Mesothelial cell of epicardium (in vitro differentiated cells): ENCODE data around the gene SLC2A10. TPM values are rescaled to one million over a fixed set of nuclear protein-coding genes. Genes with fewer than 3 reads are reported as not detected.

Experiments
- DNase-seq, 2 experiments: peaks; one replicate each; pipeline ENCODE4 v3.0.0; 2021; ENCODE audit warnings: low spot score in 2 of 2; ENCODE audit not compliant: unreplicated experiment in 2 of 2
- H3K27ac Mint-ChIP-seq: 2 replicates; pipeline ENCODE4 v1.8.0; 2021; ENCODE audit warnings: mixed read lengths
- H3K27me3 Mint-ChIP-seq: 2 replicates; pipeline ENCODE4 v1.8.0; 2021; ENCODE audit warnings: low read depth, mixed read lengths
- H3K36me3 Mint-ChIP-seq: 2 replicates; pipeline ENCODE4 v1.8.0; 2021; ENCODE audit warnings: mixed read lengths
- H3K4me1 Mint-ChIP-seq: 2 replicates; pipeline ENCODE4 v1.8.0; 2021; ENCODE audit warnings: mixed read lengths
- H3K4me3 Mint-ChIP-seq: 2 replicates; pipeline ENCODE4 v1.8.0; 2021; ENCODE audit warnings: mild to moderate bottlenecking, moderate library complexity, mixed read lengths
- H3K9me3 Mint-ChIP-seq: 2 replicates; pipeline ENCODE4 v1.8.0; 2021; ENCODE audit warnings: mixed read lengths
- total RNA-seq: library from RNA; stranded (reverse); gene quantifications from 3 replicates; pipeline ENCODE4 v1.2.1, GENCODE V29; 2021
- TF ChIP-seq, protein P1 (sequence below): fragments of 200-600 bp; sonication (generic); IDR thresholded peaks from one replicate; pipeline ENCODE4 v1.5.0; 2021; ENCODE audit warnings: antibody characterized with exemption; ENCODE audit not compliant: unreplicated experiment

The SLC2A10 gene
- total RNA-seq, 1 donor from 2014 or later: 21.7 TPM

DNA sequence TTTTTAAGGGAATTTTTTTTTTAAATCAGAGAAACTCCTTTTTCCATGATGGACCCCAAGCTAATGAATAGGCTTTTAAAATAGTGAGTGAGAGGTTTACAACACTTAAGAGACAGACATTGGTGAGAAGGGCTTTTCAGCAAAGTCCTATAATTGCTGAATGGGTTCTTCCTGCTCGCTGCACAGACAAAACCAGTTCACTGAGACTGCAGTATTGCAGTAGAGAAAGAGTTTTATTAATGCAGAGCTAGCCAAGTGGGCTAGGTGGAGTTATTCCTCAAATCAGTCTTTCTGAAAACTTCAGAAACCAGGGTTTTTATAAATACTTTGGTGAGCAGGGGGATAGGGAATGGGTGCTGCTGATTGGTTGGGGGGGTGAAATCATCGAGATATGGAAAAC, 3.2 kb upstream of the SLC2A10 start:
- TF ChIP-seq, protein P1, sequence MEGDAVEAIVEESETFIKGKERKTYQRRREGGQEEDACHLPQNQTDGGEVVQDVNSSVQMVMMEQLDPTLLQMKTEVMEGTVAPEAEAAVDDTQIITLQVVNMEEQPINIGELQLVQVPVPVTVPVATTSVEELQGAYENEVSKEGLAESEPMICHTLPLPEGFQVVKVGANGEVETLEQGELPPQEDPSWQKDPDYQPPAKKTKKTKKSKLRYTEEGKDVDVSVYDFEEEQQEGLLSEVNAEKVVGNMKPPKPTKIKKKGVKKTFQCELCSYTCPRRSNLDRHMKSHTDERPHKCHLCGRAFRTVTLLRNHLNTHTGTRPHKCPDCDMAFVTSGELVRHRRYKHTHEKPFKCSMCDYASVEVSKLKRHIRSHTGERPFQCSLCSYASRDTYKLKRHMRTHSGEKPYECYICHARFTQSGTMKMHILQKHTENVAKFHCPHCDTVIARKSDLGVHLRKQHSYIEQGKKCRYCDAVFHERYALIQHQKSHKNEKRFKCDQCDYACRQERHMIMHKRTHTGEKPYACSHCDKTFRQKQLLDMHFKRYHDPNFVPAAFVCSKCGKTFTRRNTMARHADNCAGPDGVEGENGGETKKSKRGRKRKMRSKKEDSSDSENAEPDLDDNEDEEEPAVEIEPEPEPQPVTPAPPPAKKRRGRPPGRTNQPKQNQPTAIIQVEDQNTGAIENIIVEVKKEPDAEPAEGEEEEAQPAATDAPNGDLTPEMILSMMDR: no peak
- no peak overlapping the region for H3K27ac Mint-ChIP-seq
- H3K4me1 Mint-ChIP-seq: peaks cover 21% of the 10 kb centered on the region
- DNase-seq: no peak
- H3K9me3 Mint-ChIP-seq: peaks cover 4% of the 10 kb centered on the region
- no peaks in the 10 kb centered on the region for H3K36me3 Mint-ChIP-seq
- no peak overlapping the region for H3K4me3 Mint-ChIP-seq
- no peaks in the 10 kb centered on the region for H3K27me3 Mint-ChIP-seq

DNA sequence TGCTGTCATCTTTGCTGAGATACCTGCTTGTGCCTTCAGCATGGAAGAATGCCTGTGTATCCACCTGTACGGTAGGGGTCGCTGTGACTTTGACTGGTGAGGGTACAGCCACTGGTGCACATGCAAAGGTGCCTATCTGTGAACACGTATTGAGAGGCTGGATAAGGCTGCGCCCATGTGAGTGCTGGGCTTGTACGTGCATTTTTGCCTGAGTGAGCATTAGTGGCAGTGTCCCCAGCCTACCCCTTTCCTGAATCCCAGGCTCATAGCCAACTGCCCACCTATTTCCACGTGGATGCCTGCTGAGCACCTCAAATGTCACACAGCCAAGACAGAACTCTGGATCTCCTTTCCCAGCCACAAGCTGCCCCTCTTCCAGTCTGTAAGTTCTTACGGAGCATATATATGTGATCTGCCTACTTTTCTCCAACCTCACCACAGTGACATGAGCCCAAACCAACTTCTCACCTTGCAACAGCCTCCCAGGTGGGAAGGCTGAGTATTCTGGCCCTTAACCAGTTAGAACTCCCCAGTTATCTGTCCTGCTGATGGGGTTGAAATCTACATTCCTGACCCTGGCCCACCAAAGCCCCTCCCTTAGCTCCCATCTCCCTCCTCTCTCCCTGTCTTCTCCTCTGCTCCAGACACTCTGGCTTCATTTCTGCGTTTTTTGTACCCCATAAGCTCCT, 1.1 kb upstream of the SLC2A10 start:
- no peak for DNase-seq
- Mint-ChIP-seq H3K36me3 (no peaks in the 10 kb centered on the region), H3K27ac (peak overlapping the region; percentile 94), H3K9me3 (peaks cover 4% of the 10 kb centered on the region), H3K4me1 (peaks cover 27% of the 10 kb centered on the region), H3K27me3 (no peaks in the 10 kb centered on the region), H3K4me3 (peak overlapping the region; percentile 76)
- TF ChIP-seq, protein P1: peak; percentile 46

DNA sequence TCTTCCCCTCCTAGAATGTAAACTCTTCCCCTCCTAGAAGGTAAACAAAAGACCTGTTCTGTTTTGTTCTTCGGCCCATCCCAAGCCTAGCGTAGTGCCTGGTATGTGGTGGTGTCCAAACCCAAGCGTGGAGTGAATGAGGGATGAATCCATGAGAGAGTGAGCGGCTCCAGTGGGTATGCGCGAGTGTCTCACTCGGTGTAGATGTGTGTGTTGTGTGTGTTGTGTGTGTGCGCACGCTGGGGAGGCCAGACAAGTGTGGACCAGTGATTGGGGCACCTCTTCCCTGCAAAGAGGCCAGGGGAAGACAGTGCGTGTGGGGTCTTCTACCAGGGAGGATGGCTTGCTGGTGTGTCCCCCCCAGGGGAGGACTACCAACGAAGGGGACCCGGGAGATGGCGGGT, 392 bp upstream of the SLC2A10 start:
- peaks cover 4% of the 10 kb centered on the region for H3K9me3 Mint-ChIP-seq
- no peaks in the 10 kb centered on the region for H3K36me3 Mint-ChIP-seq
- no peak for DNase-seq
- TF ChIP-seq, protein P1: no peak
- H3K27ac Mint-ChIP-seq: peak overlapping the region; percentile 94
- peak overlapping the region; percentile 76 for H3K4me3 Mint-ChIP-seq
- H3K4me1 Mint-ChIP-seq: peaks cover 27% of the 10 kb centered on the region
- H3K27me3 Mint-ChIP-seq: no peaks in the 10 kb centered on the region

DNA sequence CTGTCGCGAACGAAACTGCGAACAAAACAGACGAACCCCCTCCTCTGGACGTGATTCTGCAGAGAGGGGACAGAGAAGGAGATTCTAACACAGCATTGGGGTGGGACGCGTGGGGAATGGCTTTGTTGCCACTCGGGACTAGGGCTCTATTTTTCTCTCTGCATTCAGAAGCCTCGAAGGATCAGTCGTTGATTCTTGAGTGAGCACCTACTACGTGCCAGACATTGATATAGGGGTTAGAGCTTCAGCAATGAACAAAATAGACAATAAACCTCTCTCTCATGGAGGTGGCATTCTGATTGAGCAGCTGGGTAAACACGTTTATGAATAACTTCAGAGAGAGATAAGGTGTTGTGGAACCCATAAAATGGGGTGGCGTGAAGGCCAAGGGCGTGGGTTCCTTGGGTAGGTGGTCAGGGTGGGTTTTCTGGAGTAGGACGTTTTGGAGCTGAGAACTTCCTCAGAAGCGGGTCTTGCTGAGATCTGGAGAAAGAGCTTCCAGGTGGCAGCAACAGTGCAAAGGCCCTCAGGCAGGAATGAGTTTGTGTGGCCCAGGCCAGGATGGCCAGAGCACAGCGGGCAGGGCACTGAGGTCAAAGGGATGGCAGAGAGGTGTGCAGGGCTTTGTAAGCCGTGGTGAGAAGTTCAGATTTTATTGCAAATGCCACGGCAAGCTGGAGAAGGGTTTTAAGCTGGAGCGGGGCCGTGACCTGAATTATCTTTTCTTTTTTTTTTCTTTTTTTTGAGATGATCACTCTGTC, 884 bp downstream of the SLC2A10 start:
- H3K27ac Mint-ChIP-seq: peak overlapping the region; percentile 97
- H3K9me3 Mint-ChIP-seq: peaks cover 4% of the 10 kb centered on the region
- H3K36me3 Mint-ChIP-seq: no peaks in the 10 kb centered on the region
- peaks cover 32% of the 10 kb centered on the region for H3K4me1 Mint-ChIP-seq
- DNase-seq: no peak
- H3K4me3 Mint-ChIP-seq: peak overlapping the region; percentile 93
- no peaks in the 10 kb centered on the region for H3K27me3 Mint-ChIP-seq
- TF ChIP-seq, protein P1: no peak

DNA sequence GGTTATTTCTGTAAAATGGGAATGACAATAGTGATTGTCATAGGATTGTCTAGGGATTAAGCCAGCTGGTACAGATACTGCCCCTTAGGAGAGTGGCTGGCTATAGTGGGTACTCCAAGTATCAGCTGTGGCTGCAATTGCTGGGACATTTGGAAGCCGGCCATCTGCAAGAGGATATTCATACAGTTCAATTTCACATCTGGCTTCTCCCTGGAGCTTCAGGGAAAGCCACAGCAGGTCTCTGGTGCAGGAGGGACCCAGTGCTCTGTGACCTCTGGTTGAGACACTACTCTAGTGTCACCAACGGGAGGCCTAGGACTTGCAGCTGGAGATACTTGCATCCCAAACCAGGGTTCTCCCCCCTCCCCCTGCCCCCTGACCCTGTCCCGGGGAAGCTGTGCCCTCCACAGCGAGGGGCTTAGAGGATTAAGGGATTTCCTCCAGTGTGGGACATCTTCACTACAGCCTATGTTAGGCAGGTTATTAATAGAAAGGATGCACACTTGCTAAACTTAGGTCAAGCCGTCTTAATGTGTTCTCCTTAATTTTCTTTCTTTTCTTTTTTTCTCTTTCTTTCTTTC, 2.7 kb downstream of the SLC2A10 start:
- Mint-ChIP-seq H3K27me3 (no peaks in the 10 kb centered on the region), H3K4me3 (no peak overlapping the region), H3K4me1 (peaks cover 34% of the 10 kb centered on the region), H3K9me3 (no peaks in the 10 kb centered on the region), H3K27ac (no peak overlapping the region), H3K36me3 (no peaks in the 10 kb centered on the region)
- DNase-seq: no peak
- TF ChIP-seq, protein P1: no peak
